HG03469 (cell line): ENCODE data around the gene CHRNA4.

ENCODE experiments used
- ATAC-seq: cut with Tn5 transposase; IDR thresholded peaks from one replicate; pipeline ENCODE4 v1.9.1; 2021; ENCODE audit warnings: mild to moderate bottlenecking, moderate library complexity, moderate number of reproducible peaks; ENCODE audit not compliant: unreplicated experiment

Gene CHRNA4

GRCh38 chr20:63322933-63323273 is 38.2 kb downstream of the CHRNA4 start:
- no peak for ATAC-seq

GRCh38 chr20:63322146-63322932 is 38.8 kb downstream of the CHRNA4 start:
- no peak for ATAC-seq

GRCh38 chr20:63321148-63321831 is 39.9 kb downstream of the CHRNA4 start:
- no peak for ATAC-seq

GRCh38 chr20:63320616-63321147 is 40.5 kb downstream of the CHRNA4 start:
- no peak for ATAC-seq

- no peak for ATAC-seq
Observed at GRCh38 chr20:63320041-63320511, 41.1 kb downstream of the CHRNA4 start.

GRCh38 chr20:63319164-63320040 is 41.7 kb downstream of the CHRNA4 start:
- no peak for ATAC-seq

- ATAC-seq = no peak
Observed at GRCh38 chr20:63318391-63319163, 42.6 kb downstream of the CHRNA4 start.

- no peak for ATAC-seq
Observed at GRCh38 chr20:63317601-63318291, 43.4 kb downstream of the CHRNA4 start.

GRCh38 chr20:63317061-63317460 is 44.1 kb downstream of the CHRNA4 start:
- ATAC-seq = no peak

GRCh38 chr20:63316502-63316921 is 44.6 kb downstream of the CHRNA4 start:
- no peak for ATAC-seq

GRCh38 chr20:63315731-63316491 is 45.2 kb downstream of the CHRNA4 start:
- ATAC-seq = no peak

GRCh38 chr20:63315240-63315689 is 45.9 kb downstream of the CHRNA4 start:
- no peak for ATAC-seq

GRCh38 chr20:63314566-63315239 is 46.4 kb downstream of the CHRNA4 start:
- no peak for ATAC-seq

- no peak for ATAC-seq
Observed at GRCh38 chr20:63314015-63314471, 47.1 kb downstream of the CHRNA4 start.

- ATAC-seq = no peak
Observed at GRCh38 chr20:63313349-63314014, 47.7 kb downstream of the CHRNA4 start.

GRCh38 chr20:63312690-63313348 is 48.3 kb downstream of the CHRNA4 start:
- ATAC-seq = no peak

GRCh38 chr20:63312273-63312672 is 48.9 kb downstream of the CHRNA4 start:
- ATAC-seq = no peak
